Keratinocyte (primary cell): ENCODE results near the gene L1CAM.

ENCODE experiments used
- EZH2 ChIP-seq: IDR thresholded peaks from one replicate; pipeline ENCODE4 v1.6.1; 2012; ENCODE audit warnings: inconsistent platforms, mild to moderate bottlenecking, low read length, moderate library complexity
- TF ChIP-seq, protein P1 (sequence below), 3 experiments: IDR thresholded peaks in 1 of 3; conservative IDR thresholded peaks in 1 of 3; optimal IDR thresholded peaks in 1 of 3; 2 replicates in 2 of 3; 3 replicates in 1 of 3; pipeline versions ENCODE3 to v1.5.1; 2011; ENCODE audit warnings: low read length in 3 of 3, mild to moderate bottlenecking in 3 of 3, moderate library complexity in 2 of 3, control low read depth in 1 of 3, inconsistent platforms in 1 of 3; ENCODE audit not compliant: insufficient read depth in 2 of 3; ENCODE audit errors: extremely low read depth in 1 of 3

DNA sequence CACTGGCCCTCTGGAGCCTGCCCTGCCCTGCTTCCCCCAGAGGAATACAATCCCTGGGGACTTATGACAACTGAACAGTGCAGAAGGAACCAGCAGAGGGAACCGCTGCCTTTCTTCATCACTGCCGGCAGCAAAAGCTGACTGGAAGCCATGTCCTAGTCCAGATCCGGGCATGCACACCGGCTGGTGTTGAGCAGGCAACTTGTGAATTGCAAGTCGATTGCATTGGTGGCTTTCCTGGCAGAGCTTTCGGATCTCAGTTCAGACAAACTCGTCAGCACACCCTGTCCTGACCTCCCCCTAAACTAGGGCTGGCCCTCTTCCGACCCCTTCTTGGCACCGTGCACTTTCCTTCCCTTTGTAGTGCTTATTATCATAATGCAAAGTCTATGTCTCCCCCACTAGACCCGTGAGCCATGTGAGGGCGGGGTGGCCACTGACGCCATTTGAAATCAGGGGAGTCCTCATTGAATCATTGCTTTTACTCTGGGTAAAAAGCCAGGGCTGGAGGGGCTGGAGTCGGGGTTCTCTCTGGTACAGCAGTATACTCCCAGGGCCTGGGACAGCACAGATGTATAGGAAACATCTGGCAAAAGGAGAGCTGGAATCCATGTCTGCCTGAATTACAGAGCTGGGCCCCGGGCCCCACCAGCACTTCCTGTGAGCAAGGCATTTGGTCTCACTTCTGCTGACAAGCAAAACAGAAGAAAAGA lies 38.3 kb upstream of the L1CAM start:
- TF ChIP-seq, protein P1, sequence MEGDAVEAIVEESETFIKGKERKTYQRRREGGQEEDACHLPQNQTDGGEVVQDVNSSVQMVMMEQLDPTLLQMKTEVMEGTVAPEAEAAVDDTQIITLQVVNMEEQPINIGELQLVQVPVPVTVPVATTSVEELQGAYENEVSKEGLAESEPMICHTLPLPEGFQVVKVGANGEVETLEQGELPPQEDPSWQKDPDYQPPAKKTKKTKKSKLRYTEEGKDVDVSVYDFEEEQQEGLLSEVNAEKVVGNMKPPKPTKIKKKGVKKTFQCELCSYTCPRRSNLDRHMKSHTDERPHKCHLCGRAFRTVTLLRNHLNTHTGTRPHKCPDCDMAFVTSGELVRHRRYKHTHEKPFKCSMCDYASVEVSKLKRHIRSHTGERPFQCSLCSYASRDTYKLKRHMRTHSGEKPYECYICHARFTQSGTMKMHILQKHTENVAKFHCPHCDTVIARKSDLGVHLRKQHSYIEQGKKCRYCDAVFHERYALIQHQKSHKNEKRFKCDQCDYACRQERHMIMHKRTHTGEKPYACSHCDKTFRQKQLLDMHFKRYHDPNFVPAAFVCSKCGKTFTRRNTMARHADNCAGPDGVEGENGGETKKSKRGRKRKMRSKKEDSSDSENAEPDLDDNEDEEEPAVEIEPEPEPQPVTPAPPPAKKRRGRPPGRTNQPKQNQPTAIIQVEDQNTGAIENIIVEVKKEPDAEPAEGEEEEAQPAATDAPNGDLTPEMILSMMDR (optimal IDR thresholded peaks at IDR 0.05 in 1 of 3, IDR thresholded peaks at IDR 0.05 in 1 of 3, conservative IDR thresholded peaks at IDR 0.05 in 1 of 3; ENCODE audit: extremely low read depth in 1 of 3, insufficient read depth in 2 of 3, low read length in 3 of 3), result peak in 1 of 3 experiments; percentile 3
- TF ChIP-seq EZH2, result no peak
